DOHH2 (cell line): ENCODE measurements around the gene RAVER2.

Source experiments
- H3F3A ChIP-seq: fragments of 200-600 bp; sonication (generic), shearing (Covaris generic); 2 replicates; pipeline ENCODE4 v1.6.0; 2016; ENCODE audit warnings: antibody characterized with exemption, mild to moderate bottlenecking; ENCODE audit not compliant: control insufficient read depth, insufficient read depth
- H3K27ac ChIP-seq: fragments of 200-600 bp; sonication (generic); 2 replicates; pipeline ENCODE4 v1.5.1; 2014; ENCODE audit warnings: low read depth, mild to moderate bottlenecking, low read length, moderate library complexity
- H3K27me3 ChIP-seq: fragments of 200-600 bp; sonication (generic); 2 replicates; pipeline ENCODE4 v1.6.1; 2014; ENCODE audit warnings: mild to moderate bottlenecking, low read length, mixed read lengths; ENCODE audit not compliant: control insufficient read depth
- H3K36me3 ChIP-seq: fragments of 200-600 bp; sonication (generic); 2 replicates; pipeline ENCODE4 v1.6.1; 2014; ENCODE audit warnings: mild to moderate bottlenecking, low read length, moderate library complexity, mixed read lengths; ENCODE audit not compliant: control insufficient read depth
- H3K4me1 ChIP-seq: fragments of 200-600 bp; sonication (generic); 2 replicates; pipeline ENCODE4 v1.6.1; 2014; ENCODE audit warnings: mild to moderate bottlenecking, low read length, mixed read lengths; ENCODE audit not compliant: control insufficient read depth
- H3K4me2 ChIP-seq: fragments of 200-600 bp; sonication (generic); 2 replicates; pipeline ENCODE4 v1.6.0; 2014; ENCODE audit warnings: mild to moderate bottlenecking, low read length, moderate library complexity
- H3K4me3 ChIP-seq: fragments of 200-600 bp; sonication (generic); 2 replicates; pipeline ENCODE4 v1.5.1; 2014; ENCODE audit warnings: mild to moderate bottlenecking, low read length, mixed read lengths
- H3K79me2 ChIP-seq: fragments of 200-600 bp; sonication (generic); 2 replicates; pipeline ENCODE4 v1.6.1; 2014; ENCODE audit warnings: mild to moderate bottlenecking, low read length, mixed read lengths; ENCODE audit not compliant: control insufficient read depth
- H3K9me2 ChIP-seq: fragments of 200-600 bp; sonication (generic); replicated peaks from 2 replicates; pipeline ENCODE4 v1.6.1; 2014; ENCODE audit warnings: mild to moderate bottlenecking, low read length, mixed read lengths; ENCODE audit not compliant: control insufficient read depth
- H3K9me3 ChIP-seq: fragments of 200-600 bp; sonication (generic); 2 replicates; pipeline ENCODE4 v1.6.1; 2014; ENCODE audit warnings: antibody characterized with exemption, low read length, mixed read lengths; ENCODE audit not compliant: control insufficient read depth, insufficient read depth
- H4K20me1 ChIP-seq: fragments of 200-600 bp; sonication (generic); 2 replicates; pipeline ENCODE4 v1.6.0; 2014; ENCODE audit warnings: low read depth, mild to moderate bottlenecking, antibody characterized with exemption, low read length, moderate library complexity; ENCODE audit not compliant: control insufficient read depth, insufficient read depth
- EZH2phosphoT487 ChIP-seq: fragments of 200-600 bp; sonication (generic); IDR thresholded peaks from 2 replicates; pipeline ENCODE4 v1.6.1; 2017; ENCODE audit warnings: borderline replicate concordance, mild to moderate bottlenecking, antibody characterized with exemption, low read length, moderate library complexity, mixed read lengths
- TF ChIP-seq, protein P1 (sequence below): fragments of 200-600 bp; sonication (generic); IDR thresholded peaks from one replicate; pipeline ENCODE4 v1.5.1; 2014; ENCODE audit warnings: antibody characterized with exemption, mild to moderate bottlenecking, low read depth, low read length; ENCODE audit not compliant: poor library complexity, severe bottlenecking

The RAVER2 gene

DNA sequence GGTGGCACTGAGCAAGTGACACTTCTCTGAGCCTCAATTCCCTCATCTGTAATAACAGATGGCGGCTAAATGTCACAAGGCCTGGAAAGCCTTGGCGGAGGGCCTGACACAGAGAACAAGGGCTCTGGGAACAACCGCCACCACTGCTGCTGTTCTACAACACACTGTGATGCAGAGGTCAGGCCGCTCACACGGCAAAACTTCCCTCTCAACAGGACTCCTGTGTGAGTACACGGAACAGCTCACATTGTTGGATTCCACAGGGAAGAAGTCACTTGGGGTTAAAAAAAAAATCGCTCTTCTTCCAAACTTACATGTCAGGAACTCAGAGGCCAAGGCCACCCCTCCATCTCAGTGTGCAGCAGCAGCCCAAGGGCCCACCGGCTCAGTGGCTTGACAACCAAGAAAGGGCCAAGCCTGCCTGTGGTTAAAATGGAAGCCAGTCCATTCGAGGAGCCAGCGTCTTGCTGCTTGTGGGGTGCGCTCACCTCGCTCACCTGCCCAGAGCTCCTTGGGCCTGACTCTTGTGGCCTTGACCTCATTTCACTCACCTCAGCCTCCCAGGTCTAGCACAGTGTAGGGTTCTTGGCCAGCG is 101.1 kb downstream of the RAVER2 start:
- no peak overlapping the region for H3K27ac ChIP-seq
- H3K36me3 ChIP-seq, result peaks cover 57% of the 10 kb centered on the region

DNA sequence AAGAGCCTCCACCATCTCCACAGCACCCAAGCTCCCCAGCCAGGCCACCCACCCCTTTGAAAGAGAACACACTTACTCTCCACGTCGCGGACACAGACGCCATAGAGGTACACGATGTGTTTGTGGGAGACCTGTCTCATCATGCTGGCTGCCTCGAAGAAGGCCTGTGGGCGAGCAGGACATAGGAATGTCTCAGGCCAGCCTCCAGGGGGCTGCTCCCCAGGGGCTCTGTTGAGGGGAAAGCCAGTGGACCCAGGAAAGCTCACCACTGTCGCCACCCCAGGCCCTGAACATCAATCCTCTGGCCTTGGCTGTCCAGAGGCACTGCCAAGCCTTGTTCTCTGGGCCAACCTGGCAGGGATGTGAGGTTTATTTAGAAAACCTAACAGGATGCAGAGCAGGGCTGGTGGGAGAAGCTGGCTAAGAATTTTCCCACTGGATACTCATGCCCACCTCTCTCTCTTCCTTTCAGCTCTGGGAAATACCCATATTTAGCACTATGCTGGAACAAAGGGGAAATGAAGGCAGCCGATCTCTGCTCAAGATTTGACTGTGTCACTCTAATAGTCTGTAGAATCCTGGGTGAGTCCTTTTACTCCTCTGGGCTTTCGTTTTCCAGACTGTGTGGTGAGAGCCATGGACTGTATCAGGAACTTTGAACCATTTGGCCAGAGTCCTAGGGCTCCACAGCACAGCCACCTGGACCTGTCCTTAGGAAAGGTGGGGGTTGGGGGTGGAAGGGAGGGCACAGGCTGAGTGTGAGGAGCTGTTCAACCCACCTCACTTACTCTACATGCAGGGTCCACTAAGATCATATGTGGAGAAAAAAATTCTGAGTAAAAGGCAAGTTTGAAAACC is 101.9 kb downstream of the RAVER2 start:
- H3K9me3 ChIP-seq, result no peaks in the 10 kb centered on the region
- TF ChIP-seq, protein P1, sequence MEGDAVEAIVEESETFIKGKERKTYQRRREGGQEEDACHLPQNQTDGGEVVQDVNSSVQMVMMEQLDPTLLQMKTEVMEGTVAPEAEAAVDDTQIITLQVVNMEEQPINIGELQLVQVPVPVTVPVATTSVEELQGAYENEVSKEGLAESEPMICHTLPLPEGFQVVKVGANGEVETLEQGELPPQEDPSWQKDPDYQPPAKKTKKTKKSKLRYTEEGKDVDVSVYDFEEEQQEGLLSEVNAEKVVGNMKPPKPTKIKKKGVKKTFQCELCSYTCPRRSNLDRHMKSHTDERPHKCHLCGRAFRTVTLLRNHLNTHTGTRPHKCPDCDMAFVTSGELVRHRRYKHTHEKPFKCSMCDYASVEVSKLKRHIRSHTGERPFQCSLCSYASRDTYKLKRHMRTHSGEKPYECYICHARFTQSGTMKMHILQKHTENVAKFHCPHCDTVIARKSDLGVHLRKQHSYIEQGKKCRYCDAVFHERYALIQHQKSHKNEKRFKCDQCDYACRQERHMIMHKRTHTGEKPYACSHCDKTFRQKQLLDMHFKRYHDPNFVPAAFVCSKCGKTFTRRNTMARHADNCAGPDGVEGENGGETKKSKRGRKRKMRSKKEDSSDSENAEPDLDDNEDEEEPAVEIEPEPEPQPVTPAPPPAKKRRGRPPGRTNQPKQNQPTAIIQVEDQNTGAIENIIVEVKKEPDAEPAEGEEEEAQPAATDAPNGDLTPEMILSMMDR, result no peak
- no peak for TF ChIP-seq EZH2phosphoT487
- no peaks in the 10 kb centered on the region for H3K79me2 ChIP-seq
- no peaks in the 10 kb centered on the region for H3F3A ChIP-seq
- no peak overlapping the region for H3K4me3 ChIP-seq
- H4K20me1 ChIP-seq, result no peaks in the 10 kb centered on the region
- H3K27me3 ChIP-seq, result no peaks in the 10 kb centered on the region
- H3K4me2 ChIP-seq, result no peak overlapping the region
- H3K36me3 ChIP-seq, result peaks cover 50% of the 10 kb centered on the region
- peaks cover 16% of the 10 kb centered on the region for H3K4me1 ChIP-seq
- H3K9me2 ChIP-seq, result no peaks in the 10 kb centered on the region
- no peak overlapping the region for H3K27ac ChIP-seq

More for the DNA sequence above, 101.1 kb downstream of the RAVER2 start:
- no peaks in the 10 kb centered on the region for H3K79me2 ChIP-seq
- no peak overlapping the region for H3K4me3 ChIP-seq
- H3K9me3 ChIP-seq, result no peaks in the 10 kb centered on the region
- H4K20me1 ChIP-seq, result no peaks in the 10 kb centered on the region
- no peaks in the 10 kb centered on the region for H3K9me2 ChIP-seq
- no peak overlapping the region for H3K4me2 ChIP-seq
- peaks cover 14% of the 10 kb centered on the region for H3K4me1 ChIP-seq
- no peaks in the 10 kb centered on the region for H3K27me3 ChIP-seq
- TF ChIP-seq, protein P1, result no peak
- no peak for TF ChIP-seq EZH2phosphoT487
- H3F3A ChIP-seq, result no peaks in the 10 kb centered on the region

DNA sequence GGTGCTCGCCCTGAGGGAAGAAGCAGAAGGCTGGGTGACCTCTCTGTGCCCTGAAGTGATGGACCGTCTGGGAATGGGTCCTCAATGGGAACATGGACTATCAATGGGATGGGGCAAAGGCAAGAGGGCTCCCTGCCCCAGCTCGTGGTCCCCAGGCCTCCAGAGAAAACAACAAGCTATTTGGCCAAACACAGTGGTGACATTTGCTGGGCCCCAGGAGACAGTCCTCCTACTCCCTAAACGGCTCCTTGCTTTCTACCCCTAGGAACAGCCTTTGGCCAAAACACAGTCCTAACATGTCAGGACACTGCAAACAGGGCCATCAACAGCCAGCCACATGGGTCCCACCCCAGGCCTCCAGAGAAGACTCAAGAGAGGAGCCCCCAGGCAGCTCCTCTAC is 102.8 kb downstream of the RAVER2 start:
- H3K27ac ChIP-seq, result no peak overlapping the region
- TF ChIP-seq EZH2phosphoT487, result no peak
- TF ChIP-seq, protein P1, result no peak
- no peaks in the 10 kb centered on the region for H4K20me1 ChIP-seq
- H3K79me2 ChIP-seq, result no peaks in the 10 kb centered on the region
- no peaks in the 10 kb centered on the region for H3F3A ChIP-seq
- no peaks in the 10 kb centered on the region for H3K9me2 ChIP-seq
- H3K4me3 ChIP-seq, result no peak overlapping the region
- H3K4me1 ChIP-seq, result peaks cover 11% of the 10 kb centered on the region
- no peak overlapping the region for H3K4me2 ChIP-seq
- H3K9me3 ChIP-seq, result no peaks in the 10 kb centered on the region
- H3K27me3 ChIP-seq, result no peaks in the 10 kb centered on the region
- H3K36me3 ChIP-seq, result peaks cover 49% of the 10 kb centered on the region
